Activated CD4-positive, CD25-positive, alpha-beta regulatory T cell treated with anti-CD3 and anti-CD28 coated beads, Interleukin-2, amount 50 U/mL, for 16 hours (primary cell): ENCODE measurements around the gene DGKD.

Experiments
- DNase-seq: peaks from one replicate; pipeline ENCODE4 v3.0.0-alpha.2; 2020; ENCODE audit warnings: low read depth, low spot score

Gene DGKD

DNA sequence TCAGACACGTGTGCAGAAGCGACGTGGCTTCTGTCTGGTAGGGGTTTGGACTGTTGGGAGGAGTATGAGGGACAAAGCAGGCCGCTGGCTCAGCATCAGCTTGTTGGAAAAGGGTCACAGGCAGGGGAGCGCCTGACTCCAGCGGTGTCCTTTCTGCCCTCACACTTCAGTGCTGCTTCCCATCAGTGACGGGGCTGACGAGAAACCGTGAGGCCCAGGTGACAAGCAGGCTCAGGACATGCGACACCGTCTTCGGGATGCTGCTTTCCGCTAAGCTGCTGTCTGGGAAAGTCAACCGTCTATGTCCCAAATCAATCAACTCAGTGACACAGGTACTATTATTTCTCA lies 121.7 kb downstream of the DGKD start:
- DNase-seq: no peak

DNA sequence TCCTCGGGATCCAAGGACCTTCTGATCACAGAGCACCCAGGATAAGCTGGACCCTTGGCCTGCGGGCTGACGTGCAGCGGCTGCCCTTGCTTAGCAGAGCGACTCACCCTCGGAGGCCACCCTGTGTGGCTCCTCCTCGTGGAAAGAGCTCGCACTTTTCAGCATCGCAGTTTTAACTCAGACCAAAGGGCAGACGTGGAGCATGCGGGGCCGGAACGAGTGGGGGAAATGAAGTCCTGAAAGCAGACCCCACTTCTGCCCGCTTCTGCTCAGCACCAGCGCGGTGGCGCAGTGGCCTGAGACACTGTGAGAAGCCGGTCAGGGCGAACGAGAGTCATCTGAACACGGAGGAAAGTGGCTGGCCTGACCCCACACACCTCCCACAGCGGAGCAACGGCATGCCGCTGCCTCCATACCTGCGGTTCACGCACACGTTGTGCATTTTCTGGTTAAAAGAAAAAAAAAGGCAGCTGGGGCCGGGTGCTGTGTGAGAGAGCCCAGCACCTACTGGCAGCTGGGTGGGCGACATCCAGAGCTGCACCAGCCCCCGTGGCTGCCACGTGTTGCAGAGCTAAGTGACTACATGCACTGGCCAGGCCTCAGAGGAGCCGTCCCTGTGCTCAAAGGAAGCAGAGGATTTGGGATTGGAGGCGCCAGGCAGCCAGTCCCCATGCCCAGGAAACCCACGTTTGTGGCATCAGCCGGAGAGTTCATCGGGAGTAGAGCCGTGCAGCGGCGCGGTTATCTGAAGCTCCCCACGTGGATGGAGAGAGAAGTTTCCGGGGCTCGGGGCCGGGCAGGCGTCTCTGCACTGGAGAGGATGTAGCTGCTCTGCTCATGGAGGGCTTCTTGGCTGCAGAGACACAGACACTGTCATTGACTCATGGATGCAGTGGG lies 122.6 kb downstream of the DGKD start:
- no peak for DNase-seq

DNA sequence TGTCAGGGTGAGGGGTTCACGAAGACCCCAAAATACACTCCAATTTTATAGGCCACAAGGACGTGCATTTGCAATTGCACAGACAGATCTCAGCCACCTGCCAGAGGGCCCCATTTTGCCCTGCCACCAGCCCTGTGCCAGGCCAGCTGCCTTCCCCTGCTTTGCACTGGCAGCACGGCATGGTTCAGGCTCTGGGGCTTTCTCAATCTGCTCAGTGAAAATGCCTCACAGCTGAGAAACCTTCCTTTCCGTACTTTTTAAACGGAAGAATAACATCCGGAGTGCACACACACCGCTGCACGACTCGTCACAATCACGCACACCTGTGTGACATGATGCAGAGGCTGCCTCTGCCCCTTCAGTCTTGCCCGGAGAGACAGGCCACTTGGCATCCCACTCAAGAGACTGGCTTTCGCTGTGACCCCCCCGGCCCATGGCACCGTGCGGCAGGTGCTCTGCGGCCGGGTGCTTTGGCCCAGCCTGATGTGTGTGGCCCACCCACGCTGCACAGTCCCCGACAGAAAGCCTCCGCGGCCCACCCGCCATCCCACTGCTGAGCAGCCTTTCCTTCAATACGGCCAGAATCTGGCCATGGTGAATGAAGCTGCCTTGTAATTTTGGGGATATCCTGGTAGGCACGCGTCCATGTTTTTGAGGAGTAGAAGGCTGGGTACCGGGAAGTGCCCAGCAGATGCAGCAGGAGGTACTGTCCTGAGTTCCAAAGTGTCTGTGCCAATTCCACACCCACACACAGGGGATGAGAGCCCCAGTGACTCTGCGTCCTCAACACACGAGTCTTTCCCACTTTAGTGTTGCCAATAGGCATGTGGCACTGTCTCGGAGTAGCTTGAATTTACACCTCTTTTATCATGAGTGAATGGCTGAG lies 123.5 kb downstream of the DGKD start:
- no peak for DNase-seq

DNA sequence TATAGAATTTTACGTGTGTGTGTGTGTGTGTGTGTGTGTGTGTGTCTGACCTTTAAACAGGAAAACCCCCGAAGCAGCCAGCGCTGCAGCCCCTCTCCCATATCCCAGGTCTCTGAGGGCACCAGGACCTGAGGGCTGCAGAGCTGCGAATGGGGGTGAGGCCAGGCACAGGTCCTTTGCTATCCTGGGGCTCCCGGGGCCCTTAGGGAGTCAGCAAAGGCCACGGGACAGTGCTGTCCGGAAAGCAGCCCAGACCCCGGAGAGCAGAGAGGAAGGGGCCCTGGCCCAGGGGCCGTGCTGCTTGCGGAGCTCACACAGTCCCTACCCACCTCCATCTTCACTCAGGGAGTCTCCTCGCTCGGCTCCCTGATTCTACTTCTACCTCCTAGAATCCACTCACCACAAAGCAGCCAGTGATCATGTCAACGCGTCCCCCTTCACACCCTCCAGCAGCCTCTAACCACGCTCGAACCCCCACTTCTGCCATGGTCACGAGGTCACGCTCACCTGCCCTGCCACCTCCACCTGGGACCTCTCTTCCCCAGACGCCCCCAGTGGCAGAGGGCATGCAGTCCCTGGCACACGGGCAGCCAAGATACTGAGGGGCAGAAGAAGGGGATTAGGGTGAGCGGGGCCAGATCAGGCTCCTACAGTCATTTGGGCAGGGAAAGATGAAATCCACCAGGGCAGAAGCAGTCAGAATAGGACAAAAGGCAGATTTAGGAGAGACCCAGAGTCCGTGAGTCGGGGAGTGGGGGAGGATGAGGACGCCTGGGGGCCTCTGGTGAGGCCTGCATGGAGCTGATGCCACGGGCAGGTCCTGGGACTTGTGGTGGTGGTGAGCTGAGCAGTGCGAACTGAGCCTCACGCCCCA lies 125.6 kb downstream of the DGKD start:
- DNase-seq: no peak

DNA sequence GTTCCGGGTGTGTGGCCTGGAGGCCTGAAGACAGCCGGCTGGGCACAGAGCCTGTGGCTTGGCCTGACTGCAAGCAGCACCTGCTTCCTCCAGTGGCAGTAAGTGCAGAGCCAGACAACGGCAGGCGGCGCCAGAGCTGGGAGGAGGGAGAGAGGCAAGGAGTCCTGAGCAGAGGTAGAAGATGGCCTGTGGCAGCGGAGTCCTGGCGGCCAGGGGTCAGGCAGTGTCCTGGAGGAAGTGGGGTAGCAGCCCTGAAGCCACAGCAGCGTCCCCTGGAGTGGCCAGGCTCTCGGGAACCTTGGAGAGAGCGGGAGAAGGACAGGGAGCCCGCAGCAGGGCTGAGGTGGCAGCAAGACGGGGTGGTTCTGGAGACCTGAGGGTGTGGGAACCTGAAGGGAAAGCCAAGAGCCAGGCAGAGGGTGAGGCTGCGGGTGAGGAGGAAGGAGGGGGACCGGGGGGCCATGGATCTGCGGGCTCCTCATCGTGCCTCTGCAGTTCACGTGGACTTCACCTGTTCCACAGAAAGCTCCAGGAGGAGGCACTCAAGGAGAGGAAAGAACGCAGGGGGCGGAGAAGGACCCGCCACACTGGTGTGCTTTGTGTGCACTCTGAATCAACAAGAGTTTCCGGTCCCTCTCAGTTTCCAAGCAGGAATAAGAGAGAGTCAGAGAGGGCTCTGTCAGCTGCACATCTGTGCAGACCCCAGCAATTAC lies 126.4 kb downstream of the DGKD start:
- no peak for DNase-seq

DNA sequence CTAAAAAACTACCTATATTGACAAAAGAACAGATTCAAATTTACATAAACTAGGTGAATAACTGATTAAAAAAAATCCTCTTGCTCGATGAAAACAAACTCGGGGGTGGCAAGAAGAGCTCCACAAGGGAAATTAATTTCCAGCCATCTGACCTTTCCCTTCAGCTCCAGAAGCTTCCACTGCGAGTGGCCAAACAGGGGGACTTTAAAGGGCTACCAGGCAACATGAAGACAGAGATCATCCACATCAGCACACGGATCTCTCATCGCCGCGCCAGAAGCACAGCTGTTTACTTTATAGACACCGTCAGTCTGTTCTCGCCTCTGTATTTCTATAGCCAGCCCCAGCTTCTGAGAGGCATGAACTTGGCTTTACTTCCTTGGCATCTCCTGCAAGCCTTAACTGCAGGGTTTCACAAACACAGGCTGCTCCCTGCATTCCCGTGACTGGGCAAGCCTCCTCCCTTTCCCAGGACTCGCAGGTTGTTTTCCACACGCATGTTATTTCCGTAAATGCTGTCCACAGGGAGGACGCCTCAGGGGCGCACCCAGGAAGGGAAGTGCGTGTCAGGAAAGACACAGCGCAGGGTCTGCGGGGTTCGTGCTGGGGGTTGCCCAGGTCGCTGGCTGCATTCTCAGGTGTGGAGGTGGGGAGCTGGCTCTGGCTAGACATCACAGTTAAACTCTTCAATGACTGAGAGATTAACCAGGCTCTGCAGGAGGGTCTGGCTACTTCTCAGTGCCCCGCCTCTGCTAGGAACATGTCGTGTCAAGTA lies 127.3 kb downstream of the DGKD start:
- DNase-seq: no peak

DNA sequence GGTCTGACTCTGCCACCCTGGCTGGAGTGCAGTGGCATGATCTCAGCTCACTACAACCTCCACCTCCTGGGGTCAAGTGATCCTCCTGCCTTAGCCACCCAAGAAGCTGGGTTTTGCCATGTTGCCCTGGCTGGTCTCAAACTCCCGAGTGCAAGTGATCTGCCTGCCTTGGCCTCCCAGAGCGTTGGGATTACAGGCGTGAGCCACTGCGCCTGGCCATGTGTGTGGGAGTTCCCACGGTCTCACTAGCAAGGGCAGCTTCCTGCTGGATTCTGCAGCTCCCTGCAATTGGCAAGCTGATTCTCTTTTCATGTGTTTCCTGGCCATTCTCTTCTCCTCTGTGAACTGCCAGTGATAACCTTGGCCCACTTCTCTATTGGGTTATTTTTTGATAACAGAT lies 128.3 kb downstream of the DGKD start:
- no peak for DNase-seq

DNA sequence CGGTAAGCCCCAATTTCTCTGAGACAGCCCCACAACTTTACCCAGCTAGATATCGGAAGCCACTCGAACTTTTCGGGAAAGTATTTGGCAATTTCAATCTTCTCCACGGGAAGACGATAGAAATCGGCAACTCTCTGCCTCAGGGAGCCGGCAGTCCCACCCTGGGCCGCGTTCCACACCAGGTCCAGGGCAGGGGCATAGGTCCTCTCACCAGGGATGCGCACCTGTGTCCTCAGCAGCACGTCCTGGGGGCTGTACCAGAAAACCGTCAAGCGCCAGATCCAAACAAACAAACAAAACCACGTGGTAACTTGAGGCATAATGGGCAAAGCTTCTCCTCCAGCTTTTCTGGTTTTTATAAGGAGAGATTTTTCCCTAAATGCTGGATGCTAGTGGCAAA lies 131.4 kb downstream of the DGKD start:
- no peak for DNase-seq

DNA sequence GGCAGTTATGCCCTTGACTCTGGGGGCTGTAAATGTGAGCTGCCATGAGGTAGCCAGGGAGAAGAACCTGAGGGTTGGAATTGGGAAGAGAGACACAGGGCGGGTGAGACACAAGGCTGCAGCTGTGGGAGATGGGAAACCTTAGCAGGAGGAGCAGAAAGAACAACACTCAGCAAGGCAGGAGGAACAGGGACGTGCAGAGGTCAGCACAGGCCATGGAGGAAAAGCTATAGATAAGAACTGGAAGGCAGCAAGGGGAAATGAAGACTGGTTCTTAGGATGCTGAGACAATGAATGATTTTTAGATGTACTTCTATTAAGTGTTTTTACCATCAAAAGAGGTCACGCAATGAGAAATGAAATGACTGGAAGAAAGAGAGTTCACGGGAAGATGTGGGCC lies 132.1 kb downstream of the DGKD start:
- DNase-seq: no peak

DNA sequence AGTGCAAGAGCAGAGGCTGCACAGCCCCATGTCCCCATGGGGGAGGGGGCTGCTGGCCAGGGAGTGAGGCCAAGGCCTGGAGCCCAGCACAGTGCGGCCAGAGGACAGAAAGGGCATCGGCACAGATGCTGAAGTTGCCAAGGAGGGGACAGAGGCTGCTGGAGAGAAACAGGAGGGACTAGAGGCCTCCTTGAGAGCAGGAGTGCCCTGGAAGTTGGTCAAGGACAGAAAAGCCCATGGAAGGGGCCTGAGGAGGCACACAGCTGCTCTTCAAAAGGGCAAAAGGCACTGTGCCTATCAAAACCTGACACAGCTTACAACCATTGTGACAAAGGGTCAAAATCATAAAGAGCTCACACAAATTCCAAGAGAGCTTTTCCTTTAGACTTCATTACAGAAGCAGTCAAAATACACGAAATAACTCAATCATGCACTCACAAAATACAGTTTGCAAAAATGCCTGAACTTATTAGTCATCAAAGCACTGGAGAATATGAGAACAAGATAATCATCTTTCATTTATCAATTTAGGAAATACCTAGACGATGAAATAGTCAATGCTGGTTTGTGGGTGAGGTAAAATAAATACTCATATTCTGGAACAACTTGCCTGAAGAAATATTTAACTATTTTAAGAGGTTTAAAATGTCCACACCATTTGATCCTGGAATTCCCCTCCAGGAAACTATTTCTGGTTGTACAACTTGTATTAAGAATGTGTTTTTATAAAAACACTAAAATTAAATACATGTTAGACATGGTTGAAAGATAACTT lies 132.7 kb downstream of the DGKD start:
- no peak for DNase-seq

DNA sequence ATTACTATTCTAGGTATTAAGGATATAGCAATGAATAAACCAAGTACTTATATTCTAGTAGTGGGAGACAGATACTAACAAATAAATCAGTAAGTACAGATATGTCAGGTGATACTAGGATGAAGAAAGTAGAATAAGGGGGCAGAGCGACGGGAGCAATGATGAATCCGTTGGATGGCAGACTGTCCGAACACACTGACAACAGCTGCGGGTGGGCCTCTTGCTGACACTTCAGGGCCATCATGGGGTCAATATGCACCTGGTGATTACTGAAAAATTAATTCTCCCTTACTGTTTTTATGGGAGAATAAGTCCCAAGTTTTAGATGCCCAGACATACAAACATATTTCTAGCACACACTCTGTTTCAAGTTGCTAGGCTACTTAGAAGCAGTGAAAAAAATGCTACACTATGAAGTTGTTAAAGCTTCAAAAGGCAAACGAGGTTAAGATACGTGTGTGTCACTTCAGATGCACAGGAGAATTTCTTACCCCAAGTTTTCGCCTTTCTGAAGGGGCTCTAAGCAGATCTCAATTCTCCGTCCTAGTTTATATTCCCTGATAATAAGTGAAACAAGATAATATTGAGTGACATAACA lies 133.6 kb downstream of the DGKD start:
- DNase-seq: no peak

DNA sequence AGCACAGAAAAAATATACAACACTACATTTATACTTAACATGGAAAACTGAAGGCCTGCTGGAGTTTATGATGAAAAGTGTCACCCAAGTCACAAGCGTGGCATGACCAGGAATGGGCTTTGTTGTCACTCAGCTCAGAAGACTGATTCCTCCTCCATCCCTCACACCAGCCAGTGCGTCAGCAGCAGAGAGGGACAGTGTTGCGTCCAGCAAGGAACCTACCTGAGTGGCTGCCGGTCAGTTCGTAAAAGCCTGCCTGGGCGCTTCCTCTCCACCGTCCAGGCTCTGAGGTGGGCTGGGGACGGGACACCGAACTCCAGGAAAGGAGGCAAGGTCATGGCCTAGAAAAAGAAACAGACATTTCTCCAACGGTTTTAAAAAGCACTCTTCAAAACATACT lies 134.8 kb downstream of the DGKD start:
- DNase-seq: no peak

DNA sequence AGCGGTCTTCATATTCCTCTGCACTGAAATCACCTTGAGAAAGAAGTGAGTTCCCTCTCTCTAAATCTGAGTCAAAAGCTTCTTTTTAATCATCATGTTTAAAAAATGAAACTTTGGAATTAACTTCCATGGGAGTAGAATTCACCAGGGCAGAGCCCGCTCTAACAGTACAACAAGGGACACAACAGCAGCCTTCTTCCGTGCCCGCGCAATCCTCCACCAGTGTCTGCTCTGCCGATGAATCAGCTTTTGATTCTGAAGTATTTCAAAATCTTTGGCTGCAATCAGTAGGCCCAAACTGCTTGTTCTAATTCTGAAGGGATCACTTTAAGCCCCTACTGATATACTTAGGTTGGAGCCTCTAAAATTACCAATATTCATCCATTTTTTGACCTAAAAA lies 135.4 kb downstream of the DGKD start:
- no peak for DNase-seq

DNA sequence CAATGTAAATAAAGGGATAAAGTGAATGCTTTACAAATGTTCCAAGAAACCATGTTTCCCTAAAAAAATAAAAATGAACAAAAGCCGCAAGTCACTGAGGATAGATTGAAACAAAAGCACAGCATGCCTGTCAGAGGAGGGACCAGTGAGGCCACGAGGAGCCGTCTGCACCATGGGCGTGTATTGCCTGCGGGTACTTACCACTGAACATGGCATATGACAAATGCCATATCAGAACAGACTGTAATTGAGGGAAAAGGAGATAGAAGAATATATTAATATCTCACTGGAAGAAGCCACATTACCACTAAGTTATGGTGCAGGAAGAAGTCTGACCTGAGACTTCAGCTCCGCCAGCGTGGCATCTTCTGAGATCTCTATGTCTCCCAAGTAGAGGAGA lies 136.5 kb downstream of the DGKD start:
- no peak for DNase-seq

DNA sequence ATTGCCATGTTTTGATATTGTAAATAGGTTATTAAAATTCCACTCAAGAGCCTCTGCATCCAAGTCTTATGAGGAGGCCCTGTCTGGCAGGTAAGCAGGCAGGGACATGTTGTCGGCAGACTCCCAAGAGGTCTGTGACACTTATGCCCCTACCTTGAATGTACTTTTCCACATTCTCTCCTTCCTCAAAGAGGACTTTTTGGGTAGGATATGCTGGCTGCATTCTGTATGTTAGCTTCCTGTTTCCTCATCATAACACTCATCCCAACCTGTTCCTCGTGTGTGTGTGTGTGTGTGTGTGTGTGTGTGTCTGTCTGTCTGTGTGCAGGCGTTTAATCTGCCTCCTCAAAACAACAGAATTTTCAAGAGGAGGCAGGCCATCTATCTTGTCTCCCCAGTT lies 137.0 kb downstream of the DGKD start:
- DNase-seq: no peak

DNA sequence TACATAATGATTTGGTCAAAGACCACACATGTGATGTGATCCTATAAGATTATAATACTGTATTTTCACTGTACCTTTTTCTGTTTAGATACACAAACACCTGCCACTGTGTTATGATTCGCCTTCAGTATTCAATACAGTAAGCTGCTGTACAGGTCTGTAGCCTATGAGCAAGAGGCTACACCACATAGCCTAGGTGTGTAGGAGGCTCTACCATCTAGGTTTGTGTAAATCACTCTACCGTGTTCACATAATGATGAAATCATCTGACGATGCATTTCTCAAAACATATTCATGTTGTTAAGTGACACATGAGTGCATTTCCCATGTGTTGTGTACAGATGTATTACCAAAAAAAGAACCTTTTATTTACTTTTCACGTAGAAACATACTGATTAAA lies 137.8 kb downstream of the DGKD start:
- DNase-seq: no peak

DNA sequence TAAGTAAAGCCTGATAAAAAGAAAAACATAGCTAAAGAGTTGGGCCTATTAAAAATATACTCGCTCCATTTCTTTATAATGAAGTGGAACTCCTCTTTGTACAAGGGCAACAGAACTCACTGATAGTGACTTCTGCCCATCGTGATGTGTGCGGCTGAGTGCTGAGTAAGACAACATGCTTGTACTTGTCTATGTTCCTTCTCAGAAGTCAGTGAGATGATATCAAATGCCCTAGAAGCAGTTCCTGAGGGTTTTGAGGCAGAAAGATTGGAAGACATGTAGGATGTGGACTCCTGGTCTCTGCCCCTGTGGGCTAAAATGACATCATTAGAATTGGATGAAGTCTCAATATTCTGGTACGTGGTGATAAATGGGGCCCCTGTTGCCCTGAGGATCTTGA lies 138.5 kb downstream of the DGKD start:
- no peak for DNase-seq

DNA sequence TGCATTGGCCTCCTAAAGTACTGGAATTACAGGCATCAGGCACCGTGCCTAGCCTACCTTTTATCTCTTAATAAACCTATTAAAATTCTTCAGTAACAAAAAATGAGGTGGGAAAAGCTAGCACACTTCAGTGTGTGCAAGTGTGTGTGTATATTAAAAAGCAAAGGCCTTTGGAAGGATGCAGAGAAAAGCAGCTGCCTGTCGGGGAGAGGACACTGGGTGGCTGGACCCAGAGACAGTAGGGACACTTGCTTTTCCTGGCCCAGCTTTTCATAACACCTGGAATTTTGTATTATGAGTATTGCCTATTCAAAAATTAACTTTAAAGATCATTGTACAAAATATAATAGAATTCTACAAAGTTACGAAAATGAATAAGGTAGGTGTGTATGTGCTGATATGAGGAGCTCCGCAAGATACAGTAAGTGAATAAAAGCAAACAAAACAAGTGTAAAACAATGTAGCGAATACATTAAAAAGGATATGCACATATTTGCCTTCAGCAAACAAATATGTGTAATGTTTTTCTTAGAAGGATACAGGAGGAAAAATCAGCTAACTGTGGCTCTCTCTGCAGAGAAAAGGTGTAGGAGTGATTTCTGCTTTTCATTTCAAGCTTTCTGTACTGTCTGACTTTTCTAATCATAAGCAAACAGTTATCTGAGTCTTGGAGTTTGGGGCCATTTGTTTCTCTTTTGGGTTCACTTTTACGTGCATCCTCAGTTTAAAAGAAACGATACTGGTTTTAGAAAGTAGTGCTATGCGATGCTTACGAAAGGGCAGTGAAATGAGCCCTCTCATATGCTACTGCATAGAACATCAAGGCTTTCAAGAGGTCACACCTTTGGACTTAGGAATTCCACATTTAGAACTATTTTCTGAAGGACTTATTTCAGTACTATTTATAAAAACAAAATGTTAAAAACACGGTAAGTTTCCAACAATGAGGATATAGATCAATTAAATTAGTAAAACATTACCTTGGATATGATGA lies 141.5 kb downstream of the DGKD start:
- no peak for DNase-seq
